HK-2 (cell line): ENCODE measurements around the gene SLC7A10.

ENCODE experiments used
- DNase-seq: peaks from one replicate; pipeline ENCODE4 v3.0.0-alpha.2; 2018; ENCODE audit not compliant: unreplicated experiment

Gene SLC7A10

GRCh38 chr19:33225458-33225926, at the start of gene SLC7A10:
TSS of gene SLC7A10 (minus strand) at chr19:33225850. CDS start at chr19:33225703, 147 bp downstream.
- DNase-seq, result no peak

- no peak for DNase-seq
Measured at GRCh38 chr19:33274663-33275558, 49.3 kb upstream of the SLC7A10 start.

GRCh38 chr19:33273881-33274662, 48.4 kb upstream of the SLC7A10 start:
- DNase-seq, result peak; percentile 80

- DNase-seq, result no peak
Measured at GRCh38 chr19:33273065-33273736, 47.6 kb upstream of the SLC7A10 start.

GRCh38 chr19:33271246-33272021, 45.8 kb upstream of the SLC7A10 start:
- DNase-seq, result no peak

- no peak for DNase-seq
Measured at GRCh38 chr19:33270769-33271168, 45.1 kb upstream of the SLC7A10 start.

GRCh38 chr19:33269016-33269415, 43.4 kb upstream of the SLC7A10 start:
- no peak for DNase-seq

- DNase-seq, result no peak
Measured at GRCh38 chr19:33268162-33268991, 42.7 kb upstream of the SLC7A10 start.

GRCh38 chr19:33267706-33268105, 42.1 kb upstream of the SLC7A10 start:
- no peak for DNase-seq

- DNase-seq, result no peak
Measured at GRCh38 chr19:33266974-33267484, 41.4 kb upstream of the SLC7A10 start.

GRCh38 chr19:33264881-33265445, 39.3 kb upstream of the SLC7A10 start:
- DNase-seq, result no peak

- no peak for DNase-seq
Measured at GRCh38 chr19:33263325-33264023, 37.8 kb upstream of the SLC7A10 start.

GRCh38 chr19:33261511-33262189, 36.0 kb upstream of the SLC7A10 start:
- no peak for DNase-seq

- DNase-seq, result no peak
Measured at GRCh38 chr19:33260628-33261418, 35.2 kb upstream of the SLC7A10 start.

- no peak for DNase-seq
Measured at GRCh38 chr19:33259539-33259938, 33.9 kb upstream of the SLC7A10 start.

GRCh38 chr19:33257828-33258227, 32.2 kb upstream of the SLC7A10 start:
- DNase-seq, result no peak

- no peak for DNase-seq
Measured at GRCh38 chr19:33256261-33256660, 30.6 kb upstream of the SLC7A10 start.

GRCh38 chr19:33255781-33256180, 30.1 kb upstream of the SLC7A10 start:
- no peak for DNase-seq
